GM18907 (cell line): ENCODE results near the gene PLET1.

Experiments
- ATAC-seq: cut with Tn5 transposase; IDR thresholded peaks from one replicate; pipeline ENCODE4 v1.9.1; 2021; ENCODE audit warnings: mild to moderate bottlenecking, moderate library complexity; ENCODE audit not compliant: unreplicated experiment

The PLET1 gene

GRCh38 chr11:112285841-112286311 is 25.2 kb upstream of the PLET1 start:
- no peak for ATAC-seq

- no peak for ATAC-seq
Observed at GRCh38 chr11:112281726-112282125, 21.1 kb upstream of the PLET1 start.

- peak; percentile 77 for ATAC-seq
Observed at GRCh38 chr11:112280268-112281126, 19.8 kb upstream of the PLET1 start.

DNA sequence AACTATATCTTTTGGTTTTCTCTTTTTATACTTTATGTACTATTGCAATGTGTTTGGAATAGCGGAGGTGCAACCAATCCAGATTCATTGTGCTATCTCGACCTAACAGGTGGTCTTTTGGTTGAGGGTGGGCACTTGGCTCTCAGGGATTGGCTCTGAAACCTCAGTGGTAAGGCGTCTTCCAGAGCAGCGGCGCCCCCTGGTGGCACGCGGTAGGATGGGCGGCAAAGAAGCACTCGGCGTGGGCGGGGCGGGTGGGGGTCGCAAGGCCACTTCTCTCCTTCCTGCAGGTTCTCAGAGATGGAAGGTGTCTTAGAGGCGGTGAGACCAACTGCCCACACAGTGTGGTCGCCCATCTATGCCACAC is 19.2 kb upstream of the PLET1 start:
- ATAC-seq, result peak; percentile 58

DNA sequence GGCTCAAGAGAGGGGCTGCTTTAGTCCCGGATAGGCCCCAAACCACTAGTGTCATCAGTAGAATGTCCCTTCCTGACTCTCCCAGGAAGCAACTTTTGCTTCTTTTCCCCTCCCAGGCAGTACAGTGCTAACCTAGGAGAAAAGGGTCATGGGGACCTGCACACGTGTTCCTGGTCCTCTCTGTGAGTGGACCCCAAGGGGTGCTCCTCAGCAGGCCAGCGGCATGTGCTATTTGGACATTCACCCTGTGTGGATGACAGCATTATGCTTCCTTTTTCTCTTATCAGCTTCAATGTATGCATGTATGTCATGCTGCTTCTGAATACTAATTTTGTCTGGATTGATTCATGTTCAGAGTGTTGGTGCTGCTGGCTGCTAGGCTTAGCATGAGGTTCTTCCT is 18.1 kb upstream of the PLET1 start:
- no peak for ATAC-seq

DNA sequence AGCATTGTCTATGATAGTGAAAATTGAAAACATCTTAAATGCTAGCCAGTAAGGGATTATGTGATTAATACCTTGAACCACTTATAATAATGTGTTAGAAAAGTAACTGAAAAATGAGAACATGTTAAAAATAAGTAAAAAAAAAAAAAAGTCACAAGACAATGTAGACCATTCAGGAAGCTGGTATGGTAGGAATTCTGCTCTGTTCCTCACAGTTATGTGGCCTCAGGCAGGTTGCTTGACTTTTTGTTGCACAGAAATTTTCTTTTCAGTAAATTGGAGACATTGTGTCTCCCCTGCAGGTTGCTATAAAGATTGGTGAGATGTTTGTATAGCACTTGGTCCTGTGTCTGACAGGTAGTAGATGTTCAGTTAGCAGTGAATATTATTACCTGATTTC is 17.3 kb upstream of the PLET1 start:
- no peak for ATAC-seq

GRCh38 chr11:112277029-112277428 is 16.4 kb upstream of the PLET1 start:
- ATAC-seq, result no peak

DNA sequence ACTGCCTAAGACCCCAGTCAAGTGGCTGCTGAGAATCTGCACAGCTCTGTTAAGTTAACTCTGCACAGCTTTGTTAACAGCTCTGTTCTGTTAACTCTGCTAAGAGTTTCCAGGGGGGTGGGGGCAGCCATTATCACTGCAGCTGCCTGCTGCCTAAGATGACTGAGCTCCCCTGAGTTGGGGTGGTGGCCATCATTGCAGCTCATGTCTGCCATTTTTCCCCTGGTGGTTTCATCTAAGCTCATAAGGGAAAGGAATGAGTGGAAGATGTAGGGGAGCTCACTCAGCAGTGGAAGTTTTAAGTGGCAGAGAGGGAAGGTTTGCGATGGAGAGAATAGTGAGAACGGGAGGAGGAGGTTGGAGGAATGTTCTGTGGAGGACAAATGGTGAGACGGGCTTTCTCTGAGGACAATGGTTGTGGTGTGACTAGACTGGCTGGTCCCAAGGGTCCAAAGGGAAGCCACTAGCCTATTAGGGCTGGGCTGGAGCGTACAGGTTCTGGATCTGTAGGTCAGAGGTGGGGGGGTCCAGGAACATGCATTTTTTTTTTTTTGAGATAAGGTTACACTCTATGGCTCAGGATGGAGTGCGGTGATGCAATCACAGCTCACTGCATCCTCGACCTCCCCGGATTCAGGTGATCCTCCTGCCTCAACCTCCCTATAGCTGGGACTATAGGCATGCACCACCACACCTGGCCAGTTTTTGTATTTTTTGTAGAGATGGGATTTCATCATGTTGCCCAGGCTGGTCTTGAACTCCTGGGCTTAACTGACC is 13.5 kb upstream of the PLET1 start:
- no peak for ATAC-seq

DNA sequence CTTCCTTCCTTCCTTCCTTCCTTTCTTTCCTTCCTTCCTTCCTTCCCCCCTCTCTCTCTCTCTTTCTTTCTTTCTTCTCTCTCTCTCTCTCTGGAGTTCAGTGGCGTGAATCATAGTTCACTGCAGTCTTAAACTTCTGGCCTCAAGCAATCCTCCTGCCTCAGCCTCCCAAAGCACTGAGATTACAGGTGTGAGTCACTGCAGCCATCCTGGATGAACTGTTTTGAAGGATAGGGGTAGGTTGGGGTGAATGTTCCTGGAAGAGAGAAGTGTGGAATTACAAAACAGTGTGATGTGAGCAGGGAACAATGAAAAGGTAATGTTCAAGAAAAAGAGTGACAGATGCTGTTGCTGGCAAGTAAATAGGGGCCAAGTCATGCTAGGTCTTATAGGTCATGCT is 12.4 kb upstream of the PLET1 start:
- no peak for ATAC-seq

DNA sequence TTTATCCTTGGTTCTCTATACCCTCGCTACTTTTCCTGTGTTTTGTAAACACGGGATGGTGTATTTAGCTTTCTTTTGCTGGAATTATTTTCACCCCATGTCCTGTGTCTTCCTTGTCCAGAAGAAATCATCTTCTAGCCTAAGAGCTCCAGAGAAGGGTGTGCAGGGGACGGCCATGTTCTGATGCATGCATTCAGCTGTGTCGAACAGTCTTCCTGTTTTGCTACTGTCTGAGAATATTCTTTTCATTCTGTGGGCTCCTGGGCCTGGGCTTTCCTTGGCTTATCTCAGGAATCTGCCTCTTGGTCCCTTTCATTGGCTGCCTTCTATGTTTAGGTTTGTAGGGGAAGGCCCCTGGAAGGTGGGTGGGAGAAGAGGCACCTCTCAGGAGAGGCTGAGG is 10.6 kb upstream of the PLET1 start:
- ATAC-seq, result no peak

GRCh38 chr11:112270551-112271180 is 10.0 kb upstream of the PLET1 start:
- no peak for ATAC-seq

DNA sequence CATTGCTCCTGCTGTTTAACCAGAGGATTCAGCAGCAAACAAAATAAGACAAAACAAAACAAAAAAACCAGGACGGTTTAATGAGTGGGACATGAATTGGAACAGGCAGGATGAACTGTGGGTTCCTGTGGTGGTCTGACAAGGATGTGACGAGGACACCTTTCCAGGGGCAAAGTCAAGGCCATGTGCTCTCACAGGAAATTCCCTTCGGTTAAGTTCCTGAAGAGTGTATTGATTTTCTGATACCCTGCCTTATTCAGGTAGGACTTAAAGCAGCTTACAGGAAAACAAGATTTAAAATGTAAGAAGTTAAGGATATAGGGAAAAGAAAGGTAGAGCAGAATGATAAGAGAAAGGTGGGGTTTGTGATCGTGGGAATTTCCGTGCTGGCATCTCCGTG is 8.5 kb upstream of the PLET1 start:
- ATAC-seq, result no peak

GRCh38 chr11:112268406-112268805 is 7.7 kb upstream of the PLET1 start:
- ATAC-seq, result no peak

DNA sequence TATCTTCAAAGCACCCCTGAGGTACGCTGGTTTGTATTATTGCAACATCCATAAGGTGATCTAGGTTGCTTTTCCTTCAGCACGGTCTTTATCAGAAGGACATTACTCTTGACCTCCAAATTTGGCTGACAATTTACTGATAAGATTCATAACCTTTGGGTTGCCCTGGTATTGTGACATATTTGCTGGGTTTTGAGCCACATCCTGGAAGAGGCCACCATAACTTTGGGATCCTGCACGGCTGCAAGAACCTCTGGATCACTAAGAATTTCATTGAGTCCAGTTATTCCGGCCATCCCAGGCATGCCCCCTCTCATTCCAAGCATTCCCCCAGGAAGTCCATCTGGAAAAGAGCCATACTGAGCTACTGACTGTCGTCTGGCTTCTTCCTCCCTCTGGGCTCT is 6.5 kb upstream of the PLET1 start:
- ATAC-seq, result no peak

- no peak for ATAC-seq
Observed at GRCh38 chr11:112266410-112266778, 5.7 kb upstream of the PLET1 start.

DNA sequence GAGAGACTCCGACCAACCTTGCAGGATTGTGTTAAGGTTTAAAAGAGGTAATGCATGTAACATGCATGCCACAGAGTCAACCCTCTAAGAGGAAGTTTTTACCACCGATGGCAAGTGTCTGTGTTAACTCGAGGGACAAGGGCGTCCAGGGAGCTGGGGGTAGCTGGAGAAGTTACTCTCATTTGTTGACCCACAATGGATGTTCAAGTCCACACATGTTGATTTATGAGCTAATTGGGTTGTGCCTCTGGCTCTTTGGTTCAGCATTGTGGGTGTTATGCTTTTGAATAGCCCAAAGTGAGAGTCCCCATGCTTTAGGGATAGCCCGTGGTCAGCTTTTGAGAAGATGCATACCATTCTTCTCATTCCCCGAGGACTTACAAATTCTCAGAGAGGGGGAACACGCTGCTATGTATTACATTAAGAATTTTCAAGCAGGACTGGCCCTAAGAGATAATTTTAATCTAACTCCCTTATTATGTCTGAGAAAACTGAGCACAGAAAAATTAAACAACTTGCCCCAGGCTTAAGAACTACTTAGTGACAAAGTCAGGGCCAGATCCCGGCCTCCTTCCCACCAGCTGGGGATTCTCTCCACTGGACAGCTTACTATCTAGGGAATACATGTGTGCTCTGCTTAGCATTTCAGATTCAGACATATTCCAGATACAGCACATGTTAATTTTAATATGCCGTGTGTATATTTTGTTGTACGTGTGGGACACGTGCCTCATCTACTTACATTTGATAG is 5.2 kb upstream of the PLET1 start:
- ATAC-seq, result no peak

DNA sequence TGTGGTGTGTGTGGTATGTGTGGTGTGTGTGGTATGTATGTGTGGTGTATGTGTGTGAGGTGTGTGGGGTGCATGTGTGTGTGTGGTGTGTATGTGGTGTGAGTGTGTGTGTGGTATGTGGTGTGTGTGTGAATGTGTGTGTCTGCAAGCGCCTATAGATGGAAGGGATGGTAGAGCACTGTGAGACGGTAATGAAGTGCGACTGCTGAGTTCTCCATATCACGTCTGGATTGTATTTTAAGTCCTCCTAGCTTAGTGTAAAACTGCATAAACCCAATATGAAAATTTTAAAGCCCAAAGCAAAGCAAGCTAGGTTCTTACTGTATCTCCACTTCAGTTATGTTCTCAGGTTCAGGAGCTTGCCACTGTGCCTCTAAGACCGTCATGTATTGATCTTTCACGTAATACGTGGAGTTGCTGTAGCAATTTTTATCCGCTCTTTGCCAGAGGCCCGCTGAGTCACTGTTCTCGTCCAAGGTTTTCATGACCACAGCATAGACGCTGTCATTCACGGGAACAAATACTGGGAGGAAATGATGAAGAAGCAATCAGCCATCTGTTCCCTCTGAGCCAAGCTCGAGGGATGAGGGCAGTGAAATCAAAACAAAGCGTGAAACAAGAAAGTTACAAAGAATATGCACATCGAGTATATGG is 5.5 kb downstream of the PLET1 start:
- no peak for ATAC-seq

DNA sequence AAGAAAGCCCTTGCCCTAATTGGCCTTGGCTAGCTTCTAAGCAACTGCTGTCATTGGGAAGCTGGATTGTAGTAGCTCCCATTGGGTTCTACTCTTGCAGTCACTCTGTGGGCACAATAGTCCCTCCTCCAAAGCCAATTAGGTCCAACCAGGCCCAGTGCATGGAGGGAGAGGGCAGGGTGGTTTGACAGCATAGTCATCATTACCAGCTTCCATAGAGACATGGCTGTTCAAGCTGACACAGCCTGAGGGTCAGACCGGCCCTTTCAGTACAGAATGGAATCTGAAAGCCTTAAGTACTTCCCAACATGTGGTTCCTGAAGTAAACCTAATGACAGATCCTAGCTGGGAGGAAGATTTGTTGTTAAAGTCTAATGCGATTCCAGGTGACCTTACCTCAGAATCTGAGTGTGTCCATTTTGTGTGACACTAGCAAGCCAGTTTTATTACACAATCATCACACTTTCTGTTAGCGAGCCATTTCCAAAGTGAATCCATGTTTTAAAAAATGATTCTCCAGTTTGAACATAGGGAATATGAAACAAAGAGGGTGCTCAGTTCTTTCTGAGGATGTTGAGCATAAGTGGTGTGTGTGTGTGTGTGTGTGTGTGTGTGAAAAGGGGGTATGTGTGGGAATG is 6.9 kb downstream of the PLET1 start:
- ATAC-seq, result no peak

GRCh38 chr11:112249871-112250610 is 10.6 kb downstream of the PLET1 start:
- ATAC-seq, result no peak
